ENCODE measurements around the gene SPATS1. TPM values are rescaled to one million over a fixed set of nuclear protein-coding genes. Genes with fewer than 3 reads are reported as not detected.

SPATS1 gene
- polyA plus RNA-seq, 2 of the 4 experiments (the other 2 are of a cell fraction): not detected

GRCh38 chr6:44386929-44387345, 44.5 kb downstream of the SPATS1 start:
- Histone ChIP-seq H3K4me3 (peak overlapping the region; percentile 79), H3K27ac (peak overlapping the region; percentile 94 to 95), H3K9me3 (no peaks in the 10 kb centered on the region), H3K4me1 (peaks cover 25% of the 10 kb centered on the region), H3K4me2 (peak overlapping the region; percentile 80)
- DNase-seq (ENCODE audit: low read depth in 1 of 2, low spot score in 1 of 2) (peak in 1 of 2 experiments; percentile 21), FAIRE-seq (no peak), ATAC-seq (peak; percentile 54 to 65; a peak in 5 of 6 replicates)
- CTCF ChIA-PET: interaction anchor here (1.2 kb wide), 1 partner anchor 45 kb away, joined by 3 read pairs; no protein-coding TSS in a partner anchor
- POLR2A ChIA-PET: interaction anchor here (2.3 kb wide), 1 partner anchor 140 kb away, joined by 6 read pairs; the partner anchor contains the start of gene HSP90AB1
- under 1% methylated on average over 8 of the region's 8 CpGs for WGBS (ENCODE audit: missing lambda C conversion rate)
- TF ChIP-seq E2F6 (IDR thresholded peaks at IDR 0.05; ENCODE audit: borderline replicate concordance, low read depth) (no peak), GATA3 (IDR thresholded peaks at IDR 0.05; ENCODE audit: borderline replicate concordance) (no peak), ESRRA (IDR thresholded peaks at IDR 0.05; ENCODE audit: borderline replicate concordance, low read length) (no peak), RAD21 (conservative IDR thresholded peaks at IDR 0.05 in 1 of 2, IDR thresholded peaks at IDR 0.05 in 1 of 2) (no peak), KDM1A (IDR thresholded peaks at IDR 0.05; ENCODE audit: low read depth) (no peak), CBX2 (IDR thresholded peaks at IDR 0.05; ENCODE audit: borderline replicate concordance, low read depth) (no peak), ELK1 (IDR thresholded peaks at IDR 0.05; ENCODE audit: low read depth, low read length) (no peak), CEBPB (IDR thresholded peaks at IDR 0.05) (no peak), HOXB13 (CRISPR knock-in tag; IDR thresholded peaks at IDR 0.05; ENCODE audit: low read depth) (no peak)

- no peak for FAIRE-seq
- 1% methylated on average over 28 of the region's 56 CpGs for WGBS (ENCODE audit: missing lambda C conversion rate)
- POLR2A ChIA-PET: interaction anchor here (0.7 to 2.3 kb wide), 3 partner anchors 10 to 1535 kb away, joined by 4 to 6 read pairs (median 5); partner anchors contain the start of gene HSP90AB1
Measured at GRCh38 chr6:44387346-44388134, 45.1 kb downstream of the SPATS1 start, which contains the start of gene CDC5L. Gene CDC5L (plus strand): TSS chr6:44387706. CDS start chr6:44387824, 118 bp downstream.

More at GRCh38 chr6:44387346-44388134, 45.1 kb downstream of the SPATS1 start, which contains the start of gene CDC5L:
- peak; percentile 92 to 95 for ATAC-seq
- H3K4me1 ChIP-seq: peaks cover 25% of the 10 kb centered on the region
- H3K27ac ChIP-seq: peak within 1 kb of the TSS; percentile 94 to 95
- peak within 1 kb of the TSS; percentile 79 for H3K4me3 ChIP-seq
- DNase-seq (ENCODE audit: low read depth in 1 of 2, low spot score in 1 of 2): peak; percentile 93 to 98
- no peak for TF ChIP-seq PBX3 (IDR thresholded peaks at IDR 0.05)
- peak; percentile 83; the same call in 2 of the 3 replicates for TF ChIP-seq BCL3 (IDR thresholded peaks at IDR 0.05)
- TF ChIP-seq RARB (CRISPR knock-in tag; IDR thresholded peaks at IDR 0.05): no peak
- TF ChIP-seq MYC (IDR thresholded peaks at IDR 0.05; ENCODE audit: borderline replicate concordance, low read length): no peak
- peak; percentile 74 for TF ChIP-seq POLR2A (IDR thresholded peaks at IDR 0.05; ENCODE audit: low read length)
- peak; percentile 99 for TF ChIP-seq CHD2 (IDR thresholded peaks at IDR 0.05; ENCODE audit: low read length, partially characterized antibody)
- TF ChIP-seq REST (IDR thresholded peaks at IDR 0.05): peak; percentile 100
- TF ChIP-seq E2F6 (IDR thresholded peaks at IDR 0.05; ENCODE audit: borderline replicate concordance, low read depth): peak; percentile 28; the same call in 1 of the 2 replicates
- peak; percentile 56; the same call in 1 of the 2 replicates for TF ChIP-seq MAX (IDR thresholded peaks at IDR 0.05)
- TF ChIP-seq PHF8 (IDR thresholded peaks at IDR 0.05; ENCODE audit: borderline replicate concordance, low read depth): peak; percentile 75; the same call in 1 of the 2 replicates
- peak; percentile 39 to 61; a peak in 1 of 5 replicates for TF ChIP-seq JUN (IDR thresholded peaks at IDR 0.05)
- TF ChIP-seq FOSL2 (IDR thresholded peaks at IDR 0.05): no peak
- peak; percentile 43 for TF ChIP-seq FOSL2 (CRISPR knock-in tag; IDR thresholded peaks at IDR 0.05)
- peak within 1 kb of the TSS; percentile 94 for H3K4me2 ChIP-seq
- H3K9me3 ChIP-seq: no peaks in the 10 kb centered on the region
- CTCF ChIA-PET: interaction anchor here (1.2 kb wide), 1 partner anchor 46 kb away, joined by 3 read pairs; no protein-coding TSS in a partner anchor
